Effector memory CD4-positive, alpha-beta T cell (primary cell): ENCODE results near the gene PLXDC1.
"Not testable (repeated sequence)": the region's sequence is repeated elsewhere in the genome, so short reads cannot be mapped to it uniquely, and the experiment has no call there.

Experiments used
- DNase-seq, 3 donors: peaks; one replicate each; pipeline ENCODE4 v3.0.0-alpha.2; 2020
- H3K27ac ChIP-seq: 2 replicates; pipeline ENCODE4 v1.7.0; 2013; ENCODE audit warnings: mild to moderate bottlenecking, low read length, moderate library complexity; ENCODE audit not compliant: insufficient read depth, poor library complexity, severe bottlenecking
- H3K27me3 ChIP-seq: replicated peaks from 2 replicates; pipeline ENCODE4 v1.7.0; 2013; ENCODE audit warnings: mild to moderate bottlenecking, low read length; ENCODE audit not compliant: insufficient read depth, control insufficient read depth, poor library complexity, severe bottlenecking
- H3K36me3 ChIP-seq: 2 replicates; pipeline ENCODE4 v1.7.0; 2013; ENCODE audit warnings: mild to moderate bottlenecking, low read length, moderate library complexity; ENCODE audit not compliant: control insufficient read depth, insufficient read depth
- H3K4me1 ChIP-seq: 2 replicates; pipeline ENCODE4 v1.7.0; 2013; ENCODE audit warnings: low read length, mild to moderate bottlenecking; ENCODE audit not compliant: control insufficient read depth, insufficient read depth, poor library complexity, severe bottlenecking
- H3K4me3 ChIP-seq: 2 replicates; pipeline ENCODE4 v1.7.0; 2013; ENCODE audit warnings: low read length, low read depth, mild to moderate bottlenecking; ENCODE audit not compliant: insufficient read depth, poor library complexity, severe bottlenecking
- H3K9me3 ChIP-seq: 2 replicates; pipeline ENCODE4 v1.7.0; 2013; ENCODE audit warnings: mild to moderate bottlenecking, low read length, moderate library complexity; ENCODE audit not compliant: control insufficient read depth

The PLXDC1 gene

DNA sequence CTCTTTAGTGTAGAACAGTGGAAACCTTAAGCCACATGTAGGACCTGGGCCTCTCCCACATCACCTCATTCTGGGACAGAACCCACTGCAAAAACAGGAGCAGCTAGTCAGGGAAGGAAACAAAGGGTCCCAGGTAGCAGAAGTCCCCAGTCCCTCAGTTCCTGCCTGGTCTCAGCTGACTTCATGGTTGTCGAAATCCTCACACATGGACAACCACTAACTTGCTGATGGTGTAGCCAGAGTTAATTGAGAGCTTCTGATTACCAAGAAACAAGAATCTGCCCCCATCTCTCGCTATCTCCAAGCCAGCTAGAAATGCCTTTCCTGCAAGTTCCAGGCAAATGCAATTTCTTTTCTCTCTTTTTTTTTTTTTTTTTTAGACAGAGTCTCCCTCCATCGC lies 18.1 kb upstream of the PLXDC1 start:
- no peak for DNase-seq
- Histone ChIP-seq H3K9me3 (no peaks in the 10 kb centered on the region), H3K27me3 (peaks cover 8% of the 10 kb centered on the region), H3K4me3 (no peak overlapping the region), H3K36me3 (no peaks in the 10 kb centered on the region), H3K27ac (no peak overlapping the region), H3K4me1 (peaks cover 10% of the 10 kb centered on the region)

DNA sequence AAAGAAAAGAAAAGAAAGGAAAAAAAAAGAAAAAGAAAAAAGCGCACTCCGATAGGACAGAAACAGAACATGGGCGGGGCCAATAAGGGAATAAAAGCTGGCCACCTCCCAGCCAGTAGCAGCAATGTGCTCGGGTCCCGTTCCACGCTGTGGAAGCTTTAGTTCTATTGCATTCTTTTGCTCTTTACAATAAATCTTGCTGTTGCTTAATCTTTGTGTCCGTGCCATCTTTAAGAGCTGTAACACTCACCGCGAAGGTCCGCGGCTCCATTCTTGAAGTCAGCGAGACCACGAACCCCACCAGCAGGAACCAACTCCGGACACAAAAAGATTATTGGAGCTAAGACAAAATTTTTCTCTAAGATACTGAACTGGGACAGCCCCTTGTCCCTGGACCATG lies 17.7 kb upstream of the PLXDC1 start:
- Histone ChIP-seq H3K4me1 (peaks cover 12% of the 10 kb centered on the region), H3K36me3 (no peaks in the 10 kb centered on the region), H3K27ac (no peak overlapping the region), H3K27me3 (peaks cover 8% of the 10 kb centered on the region), H3K9me3 (no peaks in the 10 kb centered on the region), H3K4me3 (no peak overlapping the region)
- no peak for DNase-seq

DNA sequence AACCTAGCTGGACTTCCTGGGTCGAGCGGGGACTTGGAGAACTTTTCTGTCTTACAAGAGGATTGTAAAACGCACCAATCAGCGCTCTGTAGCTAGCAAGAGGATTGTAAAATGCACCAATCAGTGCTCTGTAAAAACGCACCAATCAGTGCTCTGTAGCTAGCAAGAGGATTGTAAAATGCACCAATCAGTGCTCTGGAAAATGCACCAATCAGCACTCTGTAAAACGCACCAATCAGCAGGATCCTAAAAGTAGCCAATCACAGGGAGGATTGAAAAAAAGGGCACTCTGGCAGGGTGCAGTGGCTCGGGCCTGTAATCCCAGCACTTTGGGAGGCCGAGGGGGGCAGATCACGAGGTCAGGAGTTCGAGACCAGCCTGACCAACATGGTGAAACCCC lies 17.1 kb upstream of the PLXDC1 start:
- not testable (repeated sequence) for H3K27me3 ChIP-seq, H3K4me3 ChIP-seq, H3K27ac ChIP-seq, H3K36me3 ChIP-seq, DNase-seq, H3K9me3 ChIP-seq
- H3K4me1 ChIP-seq = peaks cover 12% of the 10 kb centered on the region

DNA sequence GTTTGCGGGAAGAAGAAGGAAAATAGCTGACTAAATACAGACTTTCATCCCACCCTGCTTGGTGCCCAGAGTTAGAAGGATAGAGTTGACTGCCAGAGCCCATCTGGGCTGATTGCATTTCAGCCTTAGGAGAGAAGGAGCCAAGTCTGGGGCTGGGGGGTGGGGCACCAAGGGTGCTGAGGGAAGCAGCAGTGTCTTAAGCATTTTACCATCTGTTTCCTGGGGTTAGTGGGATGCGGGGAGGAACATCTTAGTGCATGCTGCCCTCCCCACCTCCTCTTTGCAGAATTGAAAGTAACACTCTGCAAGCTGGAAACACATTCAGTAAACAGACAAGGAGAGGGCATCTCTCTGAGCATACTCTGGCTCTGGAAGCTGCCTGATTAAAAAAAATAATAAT lies 16.0 kb upstream of the PLXDC1 start:
- Histone ChIP-seq H3K27me3 (peaks cover 8% of the 10 kb centered on the region), H3K4me3 (no peak overlapping the region), H3K36me3 (no peaks in the 10 kb centered on the region), H3K9me3 (no peaks in the 10 kb centered on the region), H3K27ac (no peak overlapping the region), H3K4me1 (peaks cover 12% of the 10 kb centered on the region)
- no peak for DNase-seq

DNA sequence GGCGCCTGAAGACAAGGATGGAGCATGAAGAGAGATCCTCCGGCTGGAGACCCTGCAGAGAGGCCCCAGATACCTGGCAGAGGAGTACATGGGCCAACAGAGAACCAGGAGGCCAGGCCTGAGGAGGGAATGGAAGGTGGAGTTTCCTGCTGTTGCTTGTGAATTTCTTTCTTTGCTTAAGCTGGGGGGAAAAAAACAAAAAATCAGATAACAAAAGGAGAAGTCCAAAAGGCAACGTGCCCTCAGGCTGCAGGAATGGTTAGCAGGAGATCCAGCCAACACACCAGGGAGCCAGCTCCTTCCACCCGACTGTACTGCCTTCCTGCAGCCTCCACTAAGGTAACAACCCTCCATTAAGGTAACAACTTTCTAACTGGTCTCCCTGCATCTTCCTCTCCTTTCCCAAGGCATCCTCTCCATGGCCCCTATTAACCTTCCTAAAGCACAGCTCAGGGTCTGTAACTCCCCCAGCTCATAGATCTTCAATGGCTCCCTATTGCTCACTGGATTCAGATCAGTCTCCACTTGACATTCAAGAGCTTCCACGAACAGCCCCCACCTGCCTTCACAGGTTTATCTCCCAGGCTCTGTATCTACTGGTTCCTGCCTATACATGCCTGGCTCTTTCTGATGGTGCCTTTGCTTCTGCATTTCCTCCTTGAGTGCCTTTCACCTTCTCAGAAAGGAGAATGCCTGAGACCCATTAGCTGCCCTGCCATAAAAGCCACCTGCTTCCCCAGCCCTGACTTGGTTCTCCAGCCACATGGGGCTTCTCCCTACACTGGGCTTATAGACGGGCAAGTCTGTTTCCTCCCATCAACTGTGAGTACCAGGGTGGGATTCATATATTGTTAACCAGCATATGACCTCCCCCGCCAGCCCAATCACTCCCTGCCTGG lies 15.2 kb upstream of the PLXDC1 start:
- Histone ChIP-seq H3K4me1 (peaks cover 12% of the 10 kb centered on the region), H3K4me3 (no peak overlapping the region), H3K27me3 (peaks cover 8% of the 10 kb centered on the region), H3K27ac (no peak overlapping the region), H3K9me3 (no peaks in the 10 kb centered on the region), H3K36me3 (no peaks in the 10 kb centered on the region)
- DNase-seq = no peak

DNA sequence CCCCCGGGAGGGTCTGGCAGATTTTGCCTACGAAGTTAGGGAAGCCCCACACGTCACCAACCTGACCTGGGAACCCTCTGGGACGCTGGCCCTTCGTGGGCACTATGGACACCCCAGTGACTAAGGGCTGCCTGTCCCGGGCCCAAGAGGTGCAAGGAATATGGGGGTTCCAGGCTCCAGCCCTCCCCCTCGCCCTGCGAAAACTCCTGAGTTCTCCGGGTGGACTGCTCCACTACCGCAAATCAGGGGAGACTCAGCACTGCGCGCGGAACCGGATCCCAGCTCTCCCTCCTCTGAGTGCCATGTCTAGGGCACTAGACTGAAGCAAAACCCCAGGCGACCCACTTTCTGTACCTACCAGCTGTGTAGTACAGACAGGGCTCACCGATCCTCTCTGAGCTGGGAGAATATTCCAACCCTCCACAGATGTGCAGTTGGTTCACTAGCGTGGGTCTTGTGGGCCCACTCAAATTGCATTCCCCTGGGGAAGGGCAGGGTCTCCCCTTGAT lies 14.5 kb upstream of the PLXDC1 start, which contains the start of gene ARL5C:
ARL5C (minus strand) TSS at position 321 of the 509 bp plus-strand sequence. CDS start 401 bp downstream, outside the sequence.
- Histone ChIP-seq H3K27ac (no peak within 1 kb of the TSS), H3K27me3 (peaks cover 8% of the 10 kb centered on the region)
- DNase-seq = no peak

DNA sequence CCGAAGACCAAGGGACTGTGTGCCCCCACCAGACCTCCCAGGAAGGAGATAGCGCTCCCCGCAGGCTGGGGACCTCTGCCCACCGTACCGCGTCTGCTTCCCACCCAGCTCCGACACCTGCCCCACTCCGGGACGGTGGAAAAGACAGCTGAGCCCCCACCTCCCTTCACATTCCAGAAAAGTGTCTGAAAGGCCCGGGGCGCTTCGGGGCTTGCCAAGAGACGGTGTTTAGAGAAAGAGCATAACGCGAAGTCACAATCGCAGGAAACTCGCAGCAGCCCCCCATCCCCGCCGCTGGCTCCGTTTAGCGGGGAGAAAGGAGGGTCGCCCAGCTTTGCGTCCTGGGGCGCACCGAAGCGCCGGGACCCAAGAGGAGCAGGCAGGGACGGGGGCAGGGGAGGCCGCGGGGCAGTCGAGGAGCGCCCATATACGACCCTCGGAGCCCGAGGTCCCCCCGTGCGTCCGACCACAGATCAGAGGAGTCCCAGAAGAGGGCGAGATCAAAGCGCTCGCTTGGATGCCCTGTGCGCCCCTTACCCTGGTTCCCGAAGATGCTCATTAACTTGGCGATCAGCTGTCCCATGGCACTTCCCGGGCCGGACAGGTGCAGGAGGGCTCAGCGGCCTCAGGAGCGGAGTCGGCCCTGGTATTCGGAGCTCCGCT lies 13.9 kb upstream of the PLXDC1 start:
- Histone ChIP-seq H3K36me3 (no peaks in the 10 kb centered on the region), H3K4me1 (peaks cover 12% of the 10 kb centered on the region), H3K4me3 (peak overlapping the region; percentile 54), H3K9me3 (no peaks in the 10 kb centered on the region), H3K27ac (no peak overlapping the region), H3K27me3 (peaks cover 8% of the 10 kb centered on the region)
- DNase-seq = no peak

More for the DNA sequence above, 14.5 kb upstream of the PLXDC1 start, which contains the start of gene ARL5C:
- H3K36me3 ChIP-seq = no peaks in the 10 kb centered on the region
- H3K4me3 ChIP-seq = peak within 1 kb of the TSS; percentile 54
- no peaks in the 10 kb centered on the region for H3K9me3 ChIP-seq
- H3K4me1 ChIP-seq = peaks cover 12% of the 10 kb centered on the region

DNA sequence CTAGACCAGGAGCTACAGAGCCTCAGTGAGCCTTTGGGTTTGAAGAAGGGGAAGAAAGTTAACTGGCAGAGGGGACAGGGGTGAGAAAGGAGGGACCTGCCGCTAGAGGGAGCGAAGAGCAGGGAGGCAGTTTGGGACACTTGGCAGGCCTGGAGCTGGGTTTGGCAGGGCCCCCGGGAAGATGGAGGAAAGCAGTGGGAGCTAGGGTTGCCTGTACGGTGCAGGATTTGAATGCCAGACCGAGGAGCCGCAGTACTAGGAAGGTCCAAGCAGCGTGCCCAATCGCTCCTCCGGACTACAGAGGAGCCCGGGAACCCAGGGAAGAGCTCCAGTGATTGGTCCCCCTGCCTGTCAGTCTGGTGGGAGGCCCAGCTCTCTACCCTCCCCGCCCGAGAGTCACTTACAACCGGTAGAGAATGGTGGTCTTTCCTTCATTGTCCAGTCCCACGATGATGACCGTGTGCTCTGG lies 13.3 kb upstream of the PLXDC1 start:
- no peaks in the 10 kb centered on the region for H3K9me3 ChIP-seq
- no peaks in the 10 kb centered on the region for H3K36me3 ChIP-seq
- H3K27ac ChIP-seq = no peak overlapping the region
- H3K27me3 ChIP-seq = peaks cover 8% of the 10 kb centered on the region
- DNase-seq = peak; percentile 28 to 51 (median 39)
- H3K4me1 ChIP-seq = peaks cover 12% of the 10 kb centered on the region
- H3K4me3 ChIP-seq = peak overlapping the region; percentile 54

DNA sequence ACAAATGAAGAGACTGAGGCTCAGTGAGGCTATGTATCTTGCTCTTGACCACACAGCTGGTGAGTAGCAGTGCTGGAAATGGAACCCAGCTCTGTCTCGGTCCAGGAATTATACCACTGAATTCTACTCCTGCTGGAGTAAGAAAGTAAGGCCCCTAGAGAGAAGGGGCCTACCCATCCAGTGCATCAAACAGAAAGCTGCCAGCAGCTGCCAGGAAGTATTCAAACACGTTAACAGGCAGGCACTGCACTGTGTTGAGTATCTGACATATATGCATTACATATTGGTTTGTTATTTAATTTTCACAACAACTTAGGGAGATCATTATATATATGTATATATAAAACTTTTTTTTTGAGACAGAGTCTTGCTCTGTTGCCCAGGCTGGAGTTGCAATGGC lies 10.5 kb upstream of the PLXDC1 start:
- DNase-seq = no peak

DNA sequence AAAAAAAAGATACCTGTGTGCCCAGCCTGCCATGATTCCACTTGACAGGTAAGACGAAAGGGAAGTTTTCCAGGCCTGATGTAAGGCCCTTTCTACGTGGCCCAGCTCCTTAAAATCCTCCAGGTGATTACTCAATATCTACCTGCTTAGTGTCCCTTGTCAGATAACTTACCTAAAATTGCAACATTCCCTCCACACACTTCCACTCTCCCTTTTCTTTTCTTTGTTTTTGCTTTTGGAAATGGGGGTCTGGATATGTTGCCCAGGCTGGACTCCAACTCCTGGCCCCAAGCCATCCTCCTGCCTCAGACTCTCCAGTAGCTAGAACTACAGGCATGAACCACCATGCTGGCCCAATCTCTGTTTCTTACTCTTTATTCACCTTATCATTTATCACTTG lies 7.2 kb upstream of the PLXDC1 start:
- Histone ChIP-seq H3K36me3 (no peaks in the 10 kb centered on the region), H3K9me3 (no peaks in the 10 kb centered on the region)
- DNase-seq = no peak

More for the DNA sequence above, 10.5 kb upstream of the PLXDC1 start:
- Histone ChIP-seq H3K4me3 (no peak overlapping the region), H3K9me3 (no peaks in the 10 kb centered on the region), H3K36me3 (no peaks in the 10 kb centered on the region), H3K27ac (no peak overlapping the region), H3K4me1 (peaks cover 12% of the 10 kb centered on the region), H3K27me3 (peaks cover 8% of the 10 kb centered on the region)

More for the DNA sequence above, 7.2 kb upstream of the PLXDC1 start:
- no peaks in the 10 kb centered on the region for H3K27me3 ChIP-seq
- no peak overlapping the region for H3K27ac ChIP-seq
- H3K4me1 ChIP-seq = no peaks in the 10 kb centered on the region
- H3K4me3 ChIP-seq = no peak overlapping the region
